GM19238 (cell line): ENCODE data around the gene THAP6.

Experiments
- DNase-seq: peaks from one replicate; pipeline ENCODE4 v3.0.0; 2011; ENCODE audit warnings: low spot score; ENCODE audit not compliant: insufficient read length

The THAP6 gene

GRCh38 chr4:75567725-75568124, 53.5 kb downstream of the THAP6 start:
- no peak for DNase-seq
